Measurements from ENCODE around the gene AEBP1.

Gene AEBP1

DNA sequence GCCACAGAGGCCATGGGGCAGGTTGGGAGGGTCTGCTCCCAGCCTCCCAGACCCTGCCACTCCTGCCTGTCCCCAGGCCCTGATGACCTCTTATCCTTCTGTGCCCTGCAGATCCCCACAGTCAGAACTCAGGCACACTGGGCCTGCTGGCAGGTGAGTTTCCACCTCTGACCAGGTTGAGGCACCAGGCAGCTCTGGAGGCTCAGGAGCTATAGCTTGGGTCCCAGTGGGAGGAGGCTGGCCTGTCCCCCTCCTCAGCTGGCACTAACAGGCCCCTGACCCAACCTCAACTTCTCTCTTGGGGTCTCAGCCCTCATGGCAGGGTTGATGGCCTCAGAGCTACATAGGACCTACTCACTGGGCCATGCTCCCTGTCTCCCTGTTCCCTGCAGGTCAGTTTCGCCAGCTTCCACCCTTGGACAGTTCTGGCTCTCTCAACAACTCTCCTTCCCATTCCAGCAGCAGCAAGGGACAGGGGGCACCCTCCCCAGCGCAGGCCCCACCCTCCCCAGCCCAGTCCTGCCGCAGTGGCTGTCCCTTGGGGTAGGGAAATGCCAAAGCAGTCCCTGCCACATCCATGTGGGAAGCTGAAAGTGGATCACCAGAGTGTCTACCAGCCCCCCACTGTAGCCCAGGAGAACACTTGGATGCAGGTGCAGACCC is 2.7 kb upstream of the AEBP1 start:
- no peak for ATAC-seq (ENCODE audit: low read depth)
- no peak overlapping the region for H3K27ac Mint-ChIP-seq
- H3K36me3 Mint-ChIP-seq = no peaks in the 10 kb centered on the region
- peaks cover 7% of the 10 kb centered on the region for H3K27me3 Mint-ChIP-seq
- no peak for DNase-seq (ENCODE audit: low spot score in 2 of 2)
- H3K4me3 Mint-ChIP-seq = no peak overlapping the region
- peaks cover 28% of the 10 kb centered on the region for H3K4me1 Mint-ChIP-seq
- H3K9me3 Mint-ChIP-seq = no peaks in the 10 kb centered on the region

DNA sequence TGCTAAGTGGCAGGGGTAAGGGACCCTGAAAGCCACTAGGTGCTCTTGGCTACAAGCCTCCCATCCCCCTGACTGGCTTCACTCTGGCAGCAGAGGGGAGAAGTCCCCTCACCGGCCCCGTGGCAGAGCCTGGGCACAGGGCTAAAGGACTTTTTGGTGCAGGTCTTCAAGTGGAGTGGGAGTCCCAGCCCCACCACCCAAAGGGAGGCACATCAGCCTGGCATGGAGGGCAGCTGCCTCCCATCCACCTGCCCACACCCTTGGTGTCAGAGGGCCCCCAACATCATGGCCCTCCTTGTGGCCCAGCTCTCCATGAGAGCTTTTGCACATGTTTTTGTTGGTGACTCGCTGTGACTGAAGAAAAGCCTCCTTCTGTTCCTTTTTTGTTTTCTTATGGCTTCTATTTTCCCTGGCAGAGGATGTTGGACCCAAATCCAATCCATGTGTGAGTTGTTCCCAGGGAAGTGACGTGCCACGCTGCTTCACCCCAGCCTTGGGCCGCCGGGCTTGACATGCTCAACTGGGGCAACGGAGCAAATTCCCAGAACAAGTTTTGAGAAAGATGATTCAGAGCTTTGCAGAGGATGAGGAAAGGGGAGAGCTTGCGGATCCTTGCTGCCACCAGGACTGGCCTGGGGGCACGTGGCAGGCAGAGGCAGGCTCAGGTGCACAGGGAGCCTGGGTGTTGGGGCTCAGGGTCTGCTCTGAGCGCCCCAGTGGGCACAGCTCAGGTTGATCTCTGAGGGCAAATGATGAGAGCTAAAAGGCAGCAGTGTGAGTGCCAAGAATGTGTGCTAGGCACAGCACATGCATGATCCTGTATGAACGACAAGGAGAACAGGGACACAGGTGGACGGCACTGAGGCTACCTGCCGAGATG is 1.9 kb upstream of the AEBP1 start:
- Mint-ChIP-seq H3K4me1 (peaks cover 21% of the 10 kb centered on the region), H3K9me3 (no peaks in the 10 kb centered on the region), H3K36me3 (no peaks in the 10 kb centered on the region), H3K27ac (no peak overlapping the region), H3K27me3 (peaks cover 7% of the 10 kb centered on the region), H3K4me3 (no peak overlapping the region)
- DNase-seq (ENCODE audit: low spot score in 2 of 2) = no peak
- no peak for ATAC-seq (ENCODE audit: low read depth)

DNA sequence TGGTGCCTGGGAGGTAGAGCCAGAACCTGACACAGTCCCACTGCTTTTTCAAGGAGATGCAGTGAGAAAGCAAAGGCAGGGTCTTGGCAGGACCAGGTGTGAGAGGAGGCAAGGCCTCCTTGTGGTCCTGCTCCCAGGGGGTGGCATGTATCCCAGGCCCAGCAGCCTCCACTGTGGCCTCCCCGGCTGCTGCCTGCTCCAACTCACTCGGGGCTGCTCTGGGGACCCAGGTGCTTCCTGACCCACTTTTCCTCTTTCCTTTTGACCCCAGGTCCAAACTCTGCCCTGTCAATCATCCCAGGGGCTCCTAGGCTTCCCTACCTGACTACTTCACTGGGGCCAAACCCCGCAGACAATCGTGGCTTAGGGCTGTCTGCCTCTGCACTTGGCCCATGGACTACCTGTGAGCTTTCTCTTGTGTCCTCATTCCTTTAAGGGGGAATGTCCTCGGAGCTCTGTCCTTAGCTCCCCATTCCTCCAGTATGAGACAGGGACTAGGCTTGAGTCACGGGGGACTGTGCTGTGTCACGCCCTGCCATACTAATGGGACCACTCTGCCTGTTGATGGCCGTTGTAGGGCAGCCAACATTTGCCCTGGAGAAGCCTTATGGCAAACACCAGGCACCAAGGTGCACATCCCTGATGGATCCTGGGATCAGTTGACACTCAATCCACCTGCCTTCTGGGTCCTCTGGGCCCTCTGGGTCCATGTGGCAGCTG is 1.1 kb upstream of the AEBP1 start:
- peaks cover 7% of the 10 kb centered on the region for H3K27me3 Mint-ChIP-seq
- peaks cover 15% of the 10 kb centered on the region for H3K4me1 Mint-ChIP-seq
- no peak overlapping the region for H3K27ac Mint-ChIP-seq
- ATAC-seq (ENCODE audit: low read depth) (no peak), DNase-seq (ENCODE audit: low spot score in 2 of 2) (no peak)
- H3K36me3 Mint-ChIP-seq = no peaks in the 10 kb centered on the region
- peak overlapping the region; percentile 68 for H3K4me3 Mint-ChIP-seq
- no peaks in the 10 kb centered on the region for H3K9me3 Mint-ChIP-seq

DNA sequence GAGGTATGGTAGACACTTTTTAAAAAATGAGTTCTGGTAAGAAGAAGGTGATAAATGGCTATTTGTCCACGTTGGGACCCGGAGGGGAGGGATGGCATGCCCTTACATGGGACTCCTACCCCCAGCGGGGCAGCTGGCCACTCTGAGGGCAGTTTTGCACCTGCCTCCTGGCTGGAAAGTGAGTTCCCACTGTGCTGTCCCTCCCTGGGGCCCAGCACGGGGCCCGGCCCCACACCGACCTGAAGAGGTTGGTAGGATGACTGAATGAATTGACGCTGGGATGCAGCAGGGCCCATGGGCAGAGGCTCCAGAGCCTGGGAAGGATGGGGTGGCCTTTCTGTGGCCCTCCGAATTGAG is 601 bp upstream of the AEBP1 start:
- no peak for ATAC-seq (ENCODE audit: low read depth)
- peaks cover 20% of the 10 kb centered on the region for H3K4me1 Mint-ChIP-seq
- H3K27ac Mint-ChIP-seq = no peak overlapping the region

DNA sequence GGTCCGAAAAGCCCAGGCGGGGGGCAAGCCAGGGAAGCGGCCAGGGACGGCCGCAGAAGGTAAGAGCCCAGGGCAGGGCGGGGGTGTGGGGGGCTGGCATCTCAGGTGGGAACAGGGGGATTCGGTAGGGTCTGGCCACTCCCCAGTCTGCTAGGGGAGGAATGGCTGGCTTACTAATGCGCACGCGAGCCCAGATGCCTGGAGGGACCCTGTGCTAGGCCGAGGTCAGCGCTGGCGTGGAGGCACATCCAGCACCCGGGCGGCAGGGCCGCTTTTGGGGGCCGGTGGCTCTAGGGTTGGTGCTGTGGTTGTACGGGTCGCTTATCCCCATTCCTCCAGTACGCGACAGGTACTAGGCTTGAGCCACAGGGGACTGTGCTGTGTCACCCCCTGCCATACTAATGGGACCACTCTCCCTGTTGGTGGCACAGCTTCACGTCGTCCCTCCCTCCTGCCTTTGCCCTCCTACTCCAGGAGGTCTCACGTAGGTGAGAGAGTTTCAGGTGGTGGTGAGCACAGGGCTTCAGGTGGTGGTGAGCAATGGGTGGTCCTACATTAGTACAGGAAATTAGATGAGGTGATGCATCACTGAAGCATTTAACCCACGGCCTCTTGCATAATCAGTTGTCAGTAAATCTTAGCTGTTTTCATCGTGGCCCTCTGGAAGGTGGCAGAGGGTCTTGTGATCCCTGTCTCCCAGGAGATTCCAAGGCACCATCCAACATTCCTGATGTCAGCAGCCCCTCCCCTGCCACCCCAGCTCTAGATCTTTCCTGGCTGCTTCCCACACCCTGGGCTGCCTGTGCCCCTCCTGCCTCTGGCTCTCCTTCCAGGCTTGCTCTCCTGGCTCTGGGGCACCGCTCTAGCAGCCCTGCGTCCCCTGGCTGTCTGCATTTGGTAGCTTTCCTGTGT is 971 bp downstream of the AEBP1 start:
- ATAC-seq (ENCODE audit: low read depth) = peak; percentile 32
- Mint-ChIP-seq H3K4me1 (peaks cover 20% of the 10 kb centered on the region), H3K36me3 (peaks cover 2% of the 10 kb centered on the region), H3K27ac (peak overlapping the region; percentile 21), H3K27me3 (peaks cover 13% of the 10 kb centered on the region), H3K9me3 (no peaks in the 10 kb centered on the region), H3K4me3 (peak overlapping the region; percentile 80)
- no peak for DNase-seq (ENCODE audit: low spot score in 2 of 2)

More for the DNA sequence above, 601 bp upstream of the AEBP1 start:
- Mint-ChIP-seq H3K27me3 (peaks cover 12% of the 10 kb centered on the region), H3K9me3 (no peaks in the 10 kb centered on the region), H3K36me3 (peaks cover 2% of the 10 kb centered on the region), H3K4me3 (peak overlapping the region; percentile 68)
- DNase-seq (ENCODE audit: low spot score in 2 of 2) = no peak

DNA sequence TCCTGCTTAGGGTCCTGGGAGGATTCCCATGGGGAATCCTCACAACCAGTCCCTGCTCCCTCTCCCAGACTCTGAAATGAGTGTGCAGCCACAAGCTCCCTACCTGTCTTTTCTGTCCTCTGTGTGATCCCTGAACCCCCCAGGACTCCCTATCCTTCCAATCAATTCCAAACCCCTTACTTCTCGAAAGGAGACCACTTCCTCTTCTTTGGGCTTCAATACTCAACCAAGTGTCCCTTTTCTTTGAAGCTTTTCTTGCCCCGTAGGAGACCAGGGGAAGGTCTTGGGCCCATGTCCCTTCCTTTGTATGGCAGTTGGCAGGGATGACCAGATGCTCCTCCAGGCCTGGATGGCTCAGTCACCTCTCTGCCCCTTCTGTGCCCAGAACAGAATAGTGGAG is 1.7 kb downstream of the AEBP1 start:
- H3K4me1 Mint-ChIP-seq = peaks cover 17% of the 10 kb centered on the region
- H3K27me3 Mint-ChIP-seq = peaks cover 13% of the 10 kb centered on the region
- H3K36me3 Mint-ChIP-seq = peaks cover 2% of the 10 kb centered on the region
- no peaks in the 10 kb centered on the region for H3K9me3 Mint-ChIP-seq
- no peak for DNase-seq (ENCODE audit: low spot score in 2 of 2)
- H3K27ac Mint-ChIP-seq = peak overlapping the region; percentile 21
- ATAC-seq (ENCODE audit: low read depth) = no peak
- peak overlapping the region; percentile 80 for H3K4me3 Mint-ChIP-seq

DNA sequence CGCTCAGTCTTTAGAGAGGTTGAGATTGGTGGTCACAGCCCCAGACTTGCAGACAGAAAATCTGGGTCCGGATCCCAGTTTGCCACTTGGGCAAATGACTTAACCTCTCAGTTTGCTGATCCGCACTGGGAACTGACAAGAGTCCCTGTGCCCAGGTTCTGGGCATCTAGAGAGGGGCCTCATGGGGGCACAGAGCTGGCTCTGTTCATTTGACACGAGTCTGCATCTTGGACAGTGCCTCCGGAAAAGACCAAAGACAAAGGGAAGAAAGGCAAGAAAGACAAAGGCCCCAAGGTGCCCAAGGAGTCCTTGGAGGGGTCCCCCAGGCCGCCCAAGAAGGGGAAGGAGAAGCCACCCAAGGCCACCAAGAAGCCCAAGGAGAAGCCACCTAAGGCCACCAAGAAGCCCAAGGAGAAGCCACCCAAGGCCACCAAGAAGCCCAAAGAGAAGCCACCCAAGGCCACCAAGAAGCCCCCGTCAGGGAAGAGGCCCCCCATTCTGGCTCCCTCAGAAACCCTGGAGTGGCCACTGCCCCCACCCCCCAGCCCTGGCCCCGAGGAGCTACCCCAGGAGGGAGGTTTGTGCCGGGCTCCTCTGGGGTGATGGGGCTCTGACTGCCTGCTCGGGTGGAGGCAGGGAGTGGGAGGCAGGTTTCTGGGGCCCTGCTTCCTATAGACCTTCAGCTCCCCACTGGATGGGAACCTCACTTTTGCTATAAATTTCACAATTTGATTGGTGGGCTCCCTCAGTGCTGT is 2.3 kb downstream of the AEBP1 start:
- no peak for DNase-seq (ENCODE audit: low spot score in 2 of 2)
- ATAC-seq (ENCODE audit: low read depth) = no peak
- no peak overlapping the region for H3K4me3 Mint-ChIP-seq

DNA sequence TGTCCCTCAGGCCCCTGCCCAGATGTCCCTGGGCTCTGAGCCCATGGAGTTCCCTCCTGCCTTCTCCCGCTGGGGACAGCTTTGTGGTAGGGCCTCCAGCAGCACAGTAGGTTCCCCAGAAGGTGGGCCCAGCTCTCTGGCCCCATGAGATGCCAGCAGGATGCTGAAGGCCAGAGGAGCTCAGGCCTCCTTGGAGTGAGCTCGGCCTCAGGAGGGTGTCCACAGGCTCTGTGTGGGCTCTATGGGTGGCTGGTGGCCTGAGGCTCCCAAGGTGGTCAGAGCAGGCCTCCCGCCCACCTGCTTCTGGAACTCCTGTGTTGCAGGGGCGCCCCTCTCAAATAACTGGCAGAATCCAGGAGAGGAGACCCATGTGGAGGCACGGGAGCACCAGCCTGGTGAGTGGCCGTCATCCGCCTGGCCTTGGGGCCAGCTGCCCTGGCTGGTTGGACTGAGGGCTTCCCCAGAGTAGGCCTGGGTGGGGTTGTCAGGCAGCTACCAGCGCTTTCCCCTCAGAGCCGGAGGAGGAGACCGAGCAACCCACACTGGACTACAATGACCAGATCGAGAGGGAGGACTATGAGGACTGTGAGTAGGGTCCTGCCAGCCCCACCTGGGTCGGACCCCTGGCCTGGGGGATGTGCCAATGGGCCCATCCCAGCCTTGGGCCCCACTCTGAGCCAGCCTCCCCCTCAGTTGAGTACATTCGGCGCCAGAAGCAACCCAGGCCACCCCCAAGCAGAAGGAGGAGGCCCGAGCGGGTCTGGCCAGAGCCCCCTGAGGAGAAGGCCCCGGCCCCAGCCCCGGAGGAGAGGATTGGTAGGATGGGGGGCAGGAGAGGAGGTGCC is 3.2 kb downstream of the AEBP1 start:
- Mint-ChIP-seq H3K9me3 (no peaks in the 10 kb centered on the region), H3K27ac (no peak overlapping the region), H3K36me3 (peaks cover 2% of the 10 kb centered on the region), H3K4me3 (no peak overlapping the region), H3K27me3 (peaks cover 13% of the 10 kb centered on the region), H3K4me1 (peaks cover 15% of the 10 kb centered on the region)
- no peak for DNase-seq (ENCODE audit: low spot score in 2 of 2)
- ATAC-seq (ENCODE audit: low read depth) = no peak

More for the DNA sequence above, 2.3 kb downstream of the AEBP1 start:
- peaks cover 16% of the 10 kb centered on the region for H3K4me1 Mint-ChIP-seq
- no peak overlapping the region for H3K27ac Mint-ChIP-seq
- H3K27me3 Mint-ChIP-seq = peaks cover 13% of the 10 kb centered on the region
- H3K36me3 Mint-ChIP-seq = peaks cover 2% of the 10 kb centered on the region
- no peaks in the 10 kb centered on the region for H3K9me3 Mint-ChIP-seq

DNA sequence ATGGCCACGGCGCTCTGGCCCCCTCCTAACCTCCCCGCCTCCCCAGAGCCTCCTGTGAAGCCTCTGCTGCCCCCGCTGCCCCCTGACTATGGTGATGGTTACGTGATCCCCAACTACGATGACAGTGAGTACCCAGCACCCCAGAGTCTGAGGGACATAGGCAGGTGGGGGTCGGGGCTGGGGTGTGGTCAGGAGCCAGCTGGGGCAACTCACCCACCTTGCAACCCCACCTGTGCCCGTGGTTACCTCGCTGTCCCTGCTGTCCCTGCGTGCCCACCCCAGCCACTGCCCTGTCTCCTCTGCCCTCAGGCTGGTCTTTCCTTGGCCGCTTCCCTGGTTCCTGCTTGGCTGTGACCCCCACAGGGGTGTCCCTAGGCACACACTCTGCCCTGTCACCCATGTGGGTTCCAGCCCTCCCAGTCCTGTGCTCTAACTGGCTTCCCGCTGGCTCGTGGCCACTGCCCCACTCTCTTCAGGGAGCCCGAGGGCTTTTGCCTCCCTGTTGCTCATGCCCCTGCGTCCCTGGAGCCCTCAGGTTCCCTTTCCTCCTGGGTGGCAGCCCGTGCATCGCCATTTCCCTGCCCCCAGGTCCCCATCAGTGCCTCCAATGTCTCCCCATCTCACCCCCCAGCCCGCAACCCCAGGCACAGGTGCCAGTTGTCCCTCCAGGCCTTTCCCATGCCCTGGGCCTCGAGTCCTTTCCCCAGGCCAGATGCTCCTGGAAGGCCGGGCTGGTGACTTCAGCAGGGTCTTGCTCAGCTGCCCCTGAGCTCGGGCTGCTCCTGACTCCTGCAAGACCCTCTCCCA is 4.0 kb downstream of the AEBP1 start:
- ATAC-seq (ENCODE audit: low read depth) = no peak

DNA sequence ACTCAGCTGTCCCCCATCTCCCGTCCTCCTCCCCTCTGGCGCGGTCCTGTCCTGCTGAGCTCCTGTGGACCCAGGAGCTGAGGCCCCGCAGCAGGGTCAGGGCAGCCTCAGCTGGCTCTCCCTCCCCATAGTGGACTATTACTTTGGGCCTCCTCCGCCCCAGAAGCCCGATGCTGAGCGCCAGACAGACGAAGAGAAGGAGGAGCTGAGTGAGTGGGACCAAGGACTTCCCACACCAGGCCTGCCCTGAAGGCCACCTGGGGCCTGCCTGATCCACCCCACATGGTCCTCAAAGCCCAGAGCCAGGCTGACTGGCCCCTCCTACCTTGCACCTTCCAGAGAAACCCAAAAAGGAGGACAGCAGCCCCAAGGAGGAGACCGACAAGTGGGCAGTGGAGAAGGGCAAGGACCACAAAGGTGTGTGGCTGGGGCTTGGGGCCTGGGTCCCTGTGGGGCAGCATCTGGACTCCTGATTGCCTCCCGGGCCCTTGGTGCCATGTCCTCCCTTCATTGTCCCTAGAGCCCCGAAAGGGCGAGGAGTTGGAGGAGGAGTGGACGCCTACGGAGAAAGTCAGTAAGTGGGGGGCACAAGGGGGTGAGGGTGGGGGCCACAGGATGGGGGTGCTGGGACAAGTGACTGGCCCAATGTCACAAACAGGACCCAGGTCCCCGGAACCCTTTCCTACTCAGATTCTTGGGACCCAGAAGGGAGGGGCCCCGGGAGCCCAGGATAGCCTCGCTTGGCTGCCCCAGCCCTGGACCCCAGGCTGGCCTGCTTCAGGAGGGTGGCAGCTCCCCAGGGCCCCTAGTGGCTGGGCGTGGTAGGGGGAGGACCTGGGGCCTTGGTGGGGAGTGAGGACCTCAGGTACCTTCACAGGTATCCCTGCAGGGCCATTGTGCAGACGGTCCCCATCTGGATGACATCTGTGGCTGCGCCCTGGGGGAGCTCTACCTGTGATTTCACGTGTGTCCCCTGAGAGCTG is 4.9 kb downstream of the AEBP1 start:
- H3K36me3 Mint-ChIP-seq = peaks cover 4% of the 10 kb centered on the region
- H3K27me3 Mint-ChIP-seq = peaks cover 13% of the 10 kb centered on the region
- H3K27ac Mint-ChIP-seq = no peak overlapping the region
- H3K4me1 Mint-ChIP-seq = peaks cover 15% of the 10 kb centered on the region
- no peaks in the 10 kb centered on the region for H3K9me3 Mint-ChIP-seq
- H3K4me3 Mint-ChIP-seq = no peak overlapping the region
- ATAC-seq (ENCODE audit: low read depth) (no peak), DNase-seq (ENCODE audit: low spot score in 2 of 2) (no peak)

More for the DNA sequence above, 4.0 kb downstream of the AEBP1 start:
- no peaks in the 10 kb centered on the region for H3K9me3 Mint-ChIP-seq
- H3K4me1 Mint-ChIP-seq = peaks cover 15% of the 10 kb centered on the region
- DNase-seq (ENCODE audit: low spot score in 2 of 2) = no peak
- peaks cover 13% of the 10 kb centered on the region for H3K27me3 Mint-ChIP-seq
- H3K36me3 Mint-ChIP-seq = peaks cover 3% of the 10 kb centered on the region
- no peak overlapping the region for H3K27ac Mint-ChIP-seq
- no peak overlapping the region for H3K4me3 Mint-ChIP-seq

DNA sequence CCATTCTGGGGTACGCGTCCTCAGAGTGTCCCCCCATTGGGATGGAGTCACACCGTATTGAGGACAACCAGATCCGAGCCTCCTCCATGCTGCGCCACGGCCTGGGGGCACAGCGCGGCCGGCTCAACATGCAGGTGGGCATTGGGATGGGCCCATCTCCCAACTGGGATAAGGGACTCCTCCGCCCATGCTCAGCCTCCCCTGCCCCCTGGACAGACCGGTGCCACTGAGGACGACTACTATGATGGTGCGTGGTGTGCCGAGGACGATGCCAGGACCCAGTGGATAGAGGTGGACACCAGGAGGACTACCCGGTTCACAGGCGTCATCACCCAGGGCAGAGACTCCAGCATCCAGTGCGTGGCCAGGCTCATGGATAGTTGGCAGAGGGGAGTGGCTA is 5.8 kb downstream of the AEBP1 start:
- ATAC-seq (ENCODE audit: low read depth) (no peak), DNase-seq (ENCODE audit: low spot score in 2 of 2) (no peak)
- Mint-ChIP-seq H3K27ac (no peak overlapping the region), H3K36me3 (peaks cover 4% of the 10 kb centered on the region), H3K4me1 (peaks cover 15% of the 10 kb centered on the region), H3K9me3 (no peaks in the 10 kb centered on the region), H3K27me3 (peaks cover 13% of the 10 kb centered on the region), H3K4me3 (no peak overlapping the region)

Measured in memory B cell (primary cell).